HepG2 (cell line): ENCODE data around the gene KLHDC8B. TPM values are rescaled to one million over a fixed set of nuclear protein-coding genes. Genes with fewer than 3 reads are reported as not detected.

Experiments used
- AGO2 ChIP-seq: fragments of 200-400 bp; formaldehyde crosslinking; optimal IDR thresholded peaks from 2 replicates; pipeline ENCODE3; 2017; ENCODE audit warnings: mild to moderate bottlenecking, low read depth, low read length, moderate library complexity
- AHDC1 ChIP-seq: sonication (generic); formaldehyde crosslinking; IDR thresholded peaks from 2 replicates; pipeline ENCODE4 v1.5.1; 2020; ENCODE audit warnings: mild to moderate bottlenecking, missing genetic modification reagents, borderline replicate concordance
- KLF11 ChIP-seq: IDR thresholded peaks from 2 replicates; pipeline ENCODE4 v1.6.1; 2016; ENCODE audit warnings: missing compliant biosample characterization
- MAF1 ChIP-seq: sonication (generic); formaldehyde crosslinking; IDR thresholded peaks from 2 replicates; pipeline ENCODE4 v1.5.0; 2020; ENCODE audit warnings: missing genetic modification reagents, borderline replicate concordance
- MATR3 ChIP-seq: sonication (generic); formaldehyde crosslinking; IDR thresholded peaks from 2 replicates; pipeline ENCODE4 v1.4.0; 2020; ENCODE audit warnings: missing genetic modification reagents
- MYNN ChIP-seq: sonication (generic); formaldehyde crosslinking; IDR thresholded peaks from 2 replicates; pipeline ENCODE4 v1.4.0; 2020; ENCODE audit warnings: mild to moderate bottlenecking, low read depth, missing genetic modification reagents
- NCOA1 ChIP-seq: sonication (generic); formaldehyde crosslinking; IDR thresholded peaks from 2 replicates; pipeline ENCODE4 v1.9.0; 2021; ENCODE audit warnings: missing genetic modification reagents
- PLRG1 ChIP-seq: fragments of 450-650 bp; conservative IDR thresholded peaks from 2 replicates; pipeline ENCODE4 v1.6.1; 2016
- POGZ ChIP-seq: sonication (generic); formaldehyde crosslinking; IDR thresholded peaks from 2 replicates; pipeline ENCODE4 v1.4.0; 2020; ENCODE audit warnings: mild to moderate bottlenecking, missing genetic modification reagents
- PTBP1 ChIP-seq: fragments of 200-400 bp; formaldehyde crosslinking; IDR thresholded peaks from 2 replicates; pipeline ENCODE4 v1.6.1; 2018; ENCODE audit warnings: low read length, low read depth; ENCODE audit not compliant: poor library complexity, severe bottlenecking
- RBAK ChIP-seq: sonication (generic); formaldehyde crosslinking; IDR thresholded peaks from 2 replicates; pipeline ENCODE4 v1.5.1; 2020; ENCODE audit warnings: mild to moderate bottlenecking, missing genetic modification reagents
- REL ChIP-seq: sonication (generic); formaldehyde crosslinking; conservative IDR thresholded peaks from 2 replicates; pipeline ENCODE4 v1.8.0; 2022; ENCODE audit warnings: mild to moderate bottlenecking, missing genetic modification reagents, moderate library complexity
- RNF2 ChIP-seq: fragments of 450-650 bp; conservative IDR thresholded peaks from 2 replicates; pipeline ENCODE4 v1.6.1; 2016; ENCODE audit warnings: low read depth
- SIN3A ChIP-seq: IDR thresholded peaks from 2 replicates; pipeline ENCODE4 v1.6.1; 2011; ENCODE audit warnings: low read depth, mild to moderate bottlenecking, control low read depth, low read length, borderline replicate concordance
- SMAD1 ChIP-seq: sonication (generic); formaldehyde crosslinking; IDR thresholded peaks from 2 replicates; pipeline ENCODE4 v1.4.0; 2020; ENCODE audit warnings: missing genetic modification reagents, low read depth, mild to moderate bottlenecking, borderline replicate concordance
- SRSF4 ChIP-seq: fragments of 200-400 bp; formaldehyde crosslinking; IDR thresholded peaks from one replicate; pipeline ENCODE4 v1.6.1; 2018; ENCODE audit warnings: mild to moderate bottlenecking, low read depth, low read length, moderate library complexity; ENCODE audit not compliant: poor library complexity, severe bottlenecking
- ZBTB20 ChIP-seq: sonication (generic); formaldehyde crosslinking; IDR thresholded peaks from 2 replicates; pipeline ENCODE4 v1.8.1; 2023; ENCODE audit warnings: missing genetic modification reagents, low read depth, mild to moderate bottlenecking, borderline replicate concordance
- ZBTB8A ChIP-seq: sonication (generic); formaldehyde crosslinking; IDR thresholded peaks from 2 replicates; pipeline ENCODE4 v1.4.0; 2020; ENCODE audit warnings: mild to moderate bottlenecking, low read depth, missing genetic modification reagents, borderline replicate concordance
- ZC3H4 ChIP-seq: sonication (generic); formaldehyde crosslinking; IDR thresholded peaks from 2 replicates; pipeline ENCODE4 v1.4.0; 2020; ENCODE audit warnings: missing genetic modification reagents, borderline replicate concordance
- ZFAT ChIP-seq: sonication (generic); formaldehyde crosslinking; conservative IDR thresholded peaks from 2 replicates; pipeline ENCODE4 v1.8.1; 2023; ENCODE audit warnings: missing genetic modification reagents, inconsistent platforms
- ZNF121 ChIP-seq: sonication (generic); formaldehyde crosslinking; IDR thresholded peaks from 2 replicates; pipeline ENCODE4 v1.5.0; 2020; ENCODE audit warnings: mild to moderate bottlenecking, missing genetic modification reagents
- ZNF296 ChIP-seq: sonication (generic); formaldehyde crosslinking; conservative IDR thresholded peaks from 2 replicates; pipeline ENCODE4 v1.5.0; 2020; ENCODE audit warnings: mild to moderate bottlenecking, missing genetic modification reagents
- ZNF639 ChIP-seq: conservative IDR thresholded peaks from 2 replicates; pipeline ENCODE4 v1.6.1; 2018; ENCODE audit warnings: missing genetic modification reagents
- ZZZ3 ChIP-seq: sonication (generic); formaldehyde crosslinking; IDR thresholded peaks from 2 replicates; pipeline ENCODE4 v1.4.0; 2020; ENCODE audit warnings: missing genetic modification reagents, mild to moderate bottlenecking, borderline replicate concordance
- polyA plus RNA-seq, 8 experiments: library from polyadenylated mRNA; depleted of rRNA in 3 of 8; stranded (reverse) in 7 of 8; unstranded in 1 of 8; fragments of >200 nt; fragmentation: Illumina TruSeq in 4 of 8; extraction: Trizol in 4 of 8; gene quantifications; 2 replicates each; pipeline versions ENCODE4 v1.2.1 to v1.2.3, GENCODE V29; 2011 to 2016; ENCODE audit warnings: low read depth in 4 of 8, missing spikeins in 1 of 8, mixed read lengths in 1 of 8; ENCODE audit not compliant: insufficient read depth in 1 of 8
- total RNA-seq, 5 experiments: library from RNA; depleted of rRNA; stranded (reverse); fragments of >200 nt; fragmentation: Illumina TruSeq; extraction: Trizol; gene quantifications; 2 replicates each; pipeline ENCODE4 v1.2.3, GENCODE V29; 2016; ENCODE audit warnings: low read depth in 1 of 5

KLHDC8B gene
- total and polyA plus RNA-seq, 2 of the 13 experiments (the other 11 are each of a cell fraction or from before 2014, with no cell fraction given): 17.2 to 17.8 TPM

- TF ChIP-seq ZNF121 (CRISPR knock-in tag) (no peak), ZBTB8A (CRISPR knock-in tag) (no peak), SRSF4 (no peak), MATR3 (CRISPR knock-in tag) (no peak), SIN3A (no peak), MYNN (CRISPR knock-in tag) (no peak), ZZZ3 (no peak), AHDC1 (CRISPR knock-in tag) (no peak), ZNF639 (CRISPR knock-in tag) (no peak), PTBP1 (no peak), REL (no peak), MAF1 (CRISPR knock-in tag) (no peak), ZFAT (CRISPR knock-in tag) (no peak), ZC3H4 (CRISPR knock-in tag) (0 out of 2 replicates have a peak, but pooled peaks have one; percentile 59), RBAK (CRISPR knock-in tag) (no peak), PLRG1 (no peak), POGZ (CRISPR knock-in tag) (no peak), NCOA1 (no peak), ZNF296 (CRISPR knock-in tag) (no peak), AGO2 (peak; percentile 89), ZBTB20 (CRISPR knock-in tag) (no peak), KLF11 (CRISPR knock-in tag) (no peak), SMAD1 (no peak), RNF2 (no peak)
These were observed 8.5 kb upstream of the KLHDC8B start (continued) for GRCh38 chr3:49162751-49163419.
